ENCODE data around the gene NES.

DNA sequence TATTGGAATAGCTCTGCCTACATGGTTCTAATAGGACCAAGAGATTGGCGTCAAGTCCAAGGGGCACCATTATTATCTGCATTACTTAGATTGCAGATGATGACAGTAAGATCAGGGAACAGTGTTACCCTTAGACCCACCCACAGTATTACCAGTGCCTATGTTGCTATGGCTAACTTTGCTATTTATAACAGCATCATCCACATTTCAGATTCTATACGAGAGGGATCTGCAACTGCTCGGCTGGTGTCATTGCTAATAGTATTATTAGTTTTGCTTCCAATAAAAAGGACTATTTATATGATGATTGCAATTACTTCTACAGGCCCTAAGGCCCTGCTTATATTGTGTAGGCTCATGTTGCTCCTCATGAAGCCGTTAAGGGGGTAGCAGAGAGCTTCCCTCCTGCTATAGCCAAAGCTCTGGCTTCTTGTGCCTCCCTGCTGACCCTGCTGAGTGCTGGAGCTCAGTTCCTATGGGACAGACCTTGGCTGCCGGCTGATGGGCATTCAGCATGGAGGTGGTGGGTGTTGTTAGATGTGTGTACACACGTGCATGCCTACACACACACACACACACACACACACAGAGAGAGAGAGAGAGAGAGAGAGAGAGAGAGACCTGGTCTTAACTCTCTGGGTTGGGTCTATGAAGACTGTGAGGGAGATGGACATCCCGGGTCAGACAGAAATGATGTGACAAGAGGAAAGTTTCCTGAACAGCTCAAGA, 34.0 kb downstream of the NES start:
- TF ChIP-seq, protein P1, sequence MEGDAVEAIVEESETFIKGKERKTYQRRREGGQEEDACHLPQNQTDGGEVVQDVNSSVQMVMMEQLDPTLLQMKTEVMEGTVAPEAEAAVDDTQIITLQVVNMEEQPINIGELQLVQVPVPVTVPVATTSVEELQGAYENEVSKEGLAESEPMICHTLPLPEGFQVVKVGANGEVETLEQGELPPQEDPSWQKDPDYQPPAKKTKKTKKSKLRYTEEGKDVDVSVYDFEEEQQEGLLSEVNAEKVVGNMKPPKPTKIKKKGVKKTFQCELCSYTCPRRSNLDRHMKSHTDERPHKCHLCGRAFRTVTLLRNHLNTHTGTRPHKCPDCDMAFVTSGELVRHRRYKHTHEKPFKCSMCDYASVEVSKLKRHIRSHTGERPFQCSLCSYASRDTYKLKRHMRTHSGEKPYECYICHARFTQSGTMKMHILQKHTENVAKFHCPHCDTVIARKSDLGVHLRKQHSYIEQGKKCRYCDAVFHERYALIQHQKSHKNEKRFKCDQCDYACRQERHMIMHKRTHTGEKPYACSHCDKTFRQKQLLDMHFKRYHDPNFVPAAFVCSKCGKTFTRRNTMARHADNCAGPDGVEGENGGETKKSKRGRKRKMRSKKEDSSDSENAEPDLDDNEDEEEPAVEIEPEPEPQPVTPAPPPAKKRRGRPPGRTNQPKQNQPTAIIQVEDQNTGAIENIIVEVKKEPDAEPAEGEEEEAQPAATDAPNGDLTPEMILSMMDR (IDR thresholded peaks at IDR 0.05) = no peak
- TF ChIP-seq POLR2A (IDR thresholded peaks at IDR 0.05; ENCODE audit: low read depth) (no peak), POLR2AphosphoS5 (IDR thresholded peaks at IDR 0.05) (no peak)

Data from esophagus muscularis mucosa (tissue), 3 donors.